ENCODE data around the gene LRRK1. TPM values are rescaled to one million over a fixed set of nuclear protein-coding genes. Genes with fewer than 3 reads are reported as not detected.

LRRK1 gene
- total RNA-seq, 1 donor from 2014 or later = 6.6 TPM

DNA sequence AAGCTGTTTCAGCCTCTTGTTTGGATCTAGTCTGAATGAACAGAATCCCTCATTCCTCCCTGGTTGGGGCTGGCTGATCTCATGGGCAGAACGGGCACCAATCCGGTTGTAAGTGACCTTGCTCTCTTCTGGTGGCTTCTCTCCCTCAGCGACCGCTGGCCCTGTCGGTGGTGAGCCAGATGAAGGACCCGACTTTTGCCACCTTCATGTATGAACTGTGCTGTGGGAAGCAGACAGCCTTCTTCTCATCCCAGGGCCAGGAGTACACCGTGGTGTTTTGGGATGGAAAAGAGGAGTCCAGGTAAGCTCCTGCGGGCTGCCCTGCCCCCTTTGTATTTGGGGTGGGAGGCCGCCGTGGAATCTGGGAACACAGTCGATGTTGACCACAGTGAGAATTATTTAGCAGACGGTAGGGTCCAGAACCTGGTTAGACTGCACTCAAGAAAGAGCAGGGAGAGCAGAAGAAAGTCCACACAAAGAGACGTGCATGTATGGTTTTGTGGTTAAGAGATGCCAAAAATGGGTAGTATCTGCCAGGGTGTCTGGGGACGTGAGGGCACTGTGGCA, 138.8 kb downstream of the LRRK1 start:
- no peak for DNase-seq (ENCODE audit: low read depth)

GRCh38 chr15:101058735-101059134, 139.6 kb downstream of the LRRK1 start:
- TF ChIP-seq, protein P1, sequence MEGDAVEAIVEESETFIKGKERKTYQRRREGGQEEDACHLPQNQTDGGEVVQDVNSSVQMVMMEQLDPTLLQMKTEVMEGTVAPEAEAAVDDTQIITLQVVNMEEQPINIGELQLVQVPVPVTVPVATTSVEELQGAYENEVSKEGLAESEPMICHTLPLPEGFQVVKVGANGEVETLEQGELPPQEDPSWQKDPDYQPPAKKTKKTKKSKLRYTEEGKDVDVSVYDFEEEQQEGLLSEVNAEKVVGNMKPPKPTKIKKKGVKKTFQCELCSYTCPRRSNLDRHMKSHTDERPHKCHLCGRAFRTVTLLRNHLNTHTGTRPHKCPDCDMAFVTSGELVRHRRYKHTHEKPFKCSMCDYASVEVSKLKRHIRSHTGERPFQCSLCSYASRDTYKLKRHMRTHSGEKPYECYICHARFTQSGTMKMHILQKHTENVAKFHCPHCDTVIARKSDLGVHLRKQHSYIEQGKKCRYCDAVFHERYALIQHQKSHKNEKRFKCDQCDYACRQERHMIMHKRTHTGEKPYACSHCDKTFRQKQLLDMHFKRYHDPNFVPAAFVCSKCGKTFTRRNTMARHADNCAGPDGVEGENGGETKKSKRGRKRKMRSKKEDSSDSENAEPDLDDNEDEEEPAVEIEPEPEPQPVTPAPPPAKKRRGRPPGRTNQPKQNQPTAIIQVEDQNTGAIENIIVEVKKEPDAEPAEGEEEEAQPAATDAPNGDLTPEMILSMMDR (IDR thresholded peaks at IDR 0.05; ENCODE audit: insufficient read depth, low read length, poor library complexity, severe bottlenecking) = no peak
- DNase-seq (ENCODE audit: low read depth) = no peak
- no peak overlapping the region for H3K4me3 ChIP-seq (ENCODE audit: low read depth, low read length)
- H3K36me3 ChIP-seq (ENCODE audit: control insufficient read depth, insufficient read depth, low read length) = no peaks in the 10 kb centered on the region
- no peaks in the 10 kb centered on the region for H3K27me3 ChIP-seq (ENCODE audit: control insufficient read depth, insufficient read depth, low read length)

More for the DNA sequence above, 138.8 kb downstream of the LRRK1 start:
- Histone ChIP-seq H3K27me3 (ENCODE audit: control insufficient read depth, insufficient read depth, low read length) (no peaks in the 10 kb centered on the region), H3K36me3 (ENCODE audit: control insufficient read depth, insufficient read depth, low read length) (no peaks in the 10 kb centered on the region), H3K4me3 (ENCODE audit: low read depth, low read length) (no peak overlapping the region)
- TF ChIP-seq, protein P1 (IDR thresholded peaks at IDR 0.05; ENCODE audit: insufficient read depth, low read length, poor library complexity, severe bottlenecking) = no peak

- Histone ChIP-seq H3K36me3 (ENCODE audit: control insufficient read depth, insufficient read depth, low read length) (no peaks in the 10 kb centered on the region), H3K4me3 (ENCODE audit: low read depth, low read length) (no peak overlapping the region), H3K27me3 (ENCODE audit: control insufficient read depth, insufficient read depth, low read length) (no peaks in the 10 kb centered on the region)
- TF ChIP-seq, protein P1 (IDR thresholded peaks at IDR 0.05; ENCODE audit: insufficient read depth, low read length, poor library complexity, severe bottlenecking) = no peak
- no peak for DNase-seq (ENCODE audit: low read depth)
These were observed 140.5 kb downstream of the LRRK1 start for GRCh38 chr15:101059381-101060341.

DNA sequence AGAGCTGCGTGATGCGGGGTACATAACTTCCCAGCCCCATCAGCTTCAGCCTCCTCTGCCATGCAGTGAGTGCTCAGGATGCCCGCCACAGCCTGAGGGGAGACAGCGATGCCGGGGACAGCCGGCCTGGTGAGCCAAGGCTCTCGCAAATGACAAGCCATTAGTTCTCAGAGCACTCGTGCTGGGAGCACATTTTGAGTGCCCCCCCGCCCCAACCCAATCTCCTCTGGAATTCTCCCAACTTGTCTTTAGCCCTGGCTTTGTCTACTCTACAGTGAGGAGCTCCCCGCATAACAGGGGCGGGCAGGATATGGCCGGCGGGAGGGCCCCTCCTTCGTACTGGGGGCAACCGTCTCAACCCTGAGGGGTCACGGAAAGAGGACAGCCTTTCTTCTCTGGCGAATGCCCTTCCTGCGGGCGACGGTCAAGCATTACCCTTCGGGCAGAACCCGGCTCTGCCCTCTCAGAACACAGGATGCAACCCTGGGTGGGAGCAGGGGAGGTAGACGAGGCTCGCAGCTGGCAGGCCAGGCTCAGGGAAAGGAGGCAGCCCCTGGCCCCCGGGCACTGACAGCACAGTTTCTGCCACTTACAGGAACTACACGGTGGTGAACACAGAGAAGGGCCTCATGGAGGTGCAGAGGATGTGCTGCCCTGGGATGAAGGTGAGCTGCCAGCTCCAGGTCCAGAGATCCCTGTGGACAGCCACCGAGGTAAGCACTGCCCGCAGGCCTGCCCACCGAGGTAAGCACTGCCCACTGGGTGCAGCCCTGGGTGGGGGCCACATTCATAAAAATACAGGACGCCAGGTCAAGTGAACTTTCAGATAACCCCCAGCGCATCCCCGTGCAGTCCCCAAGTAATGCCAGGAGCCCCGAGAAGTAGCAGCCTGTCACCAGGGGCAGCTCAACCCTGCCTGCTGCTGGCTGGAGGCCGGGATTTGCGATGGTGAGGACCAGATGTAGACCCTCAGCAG, 141.7 kb downstream of the LRRK1 start:
- TF ChIP-seq, protein P1 (IDR thresholded peaks at IDR 0.05; ENCODE audit: insufficient read depth, low read length, poor library complexity, severe bottlenecking) = no peak
- H3K27me3 ChIP-seq (ENCODE audit: control insufficient read depth, insufficient read depth, low read length) = no peaks in the 10 kb centered on the region
- DNase-seq (ENCODE audit: low read depth) = no peak
- H3K36me3 ChIP-seq (ENCODE audit: control insufficient read depth, insufficient read depth, low read length) = no peaks in the 10 kb centered on the region
- H3K4me3 ChIP-seq (ENCODE audit: low read depth, low read length) = no peak overlapping the region

- H3K27me3 ChIP-seq (ENCODE audit: control insufficient read depth, insufficient read depth, low read length) = no peaks in the 10 kb centered on the region
- TF ChIP-seq, protein P1 (IDR thresholded peaks at IDR 0.05; ENCODE audit: insufficient read depth, low read length, poor library complexity, severe bottlenecking) = no peak
- no peak overlapping the region for H3K4me3 ChIP-seq (ENCODE audit: low read depth, low read length)
- no peak for DNase-seq (ENCODE audit: low read depth)
- no peaks in the 10 kb centered on the region for H3K36me3 ChIP-seq (ENCODE audit: control insufficient read depth, insufficient read depth, low read length)
These were observed 142.9 kb downstream of the LRRK1 start for GRCh38 chr15:101062063-101062462.

Measured in kidney epithelial cell (primary cell).